Measurements from ENCODE around the gene UFC1.
A peak's percentile ranks its signal among the peaks of the same experiment; 100 is the strongest.

Gene UFC1

GRCh38 chr1:161185732-161186311 lies 32.0 kb downstream of the UFC1 start:
- Histone ChIP-seq H3K27me3 (ENCODE audit: low read depth, low read length) (no peaks in the 10 kb centered on the region), H3K36me3 (ENCODE audit: control insufficient read depth in 1 of 2, insufficient read depth in 2 of 2, low read length in 2 of 2) (peaks cover 0 to 2% of the 10 kb centered on the region in 2 donors), H3K9me3 (ENCODE audit: control insufficient read depth in 1 of 2, low read length in 2 of 2) (no peaks in the 10 kb centered on the region), H3K4me1 (ENCODE audit: control insufficient read depth in 1 of 2, insufficient read depth in 2 of 2, low read length in 2 of 2) (peaks cover 0 to 8% of the 10 kb centered on the region in 2 donors), H3K4me3 (ENCODE audit: low read depth in 1 of 2, low read length in 2 of 2) (no peak overlapping the region), H3K27ac (ENCODE audit: low read length) (peak overlapping the region; percentile 82)

GRCh38 chr1:161187311-161187710 lies 33.5 kb downstream of the UFC1 start:
- H3K4me3 ChIP-seq (ENCODE audit: low read depth in 1 of 2, low read length in 2 of 2), result no peak overlapping the region
- H3K27ac ChIP-seq (ENCODE audit: low read length), result no peak overlapping the region
- H3K9me3 ChIP-seq (ENCODE audit: control insufficient read depth in 1 of 2, low read length in 2 of 2), result no peaks in the 10 kb centered on the region
- peaks cover 0 to 8% of the 10 kb centered on the region in 2 donors for H3K4me1 ChIP-seq (ENCODE audit: control insufficient read depth in 1 of 2, insufficient read depth in 2 of 2, low read length in 2 of 2)
- no peaks in the 10 kb centered on the region for H3K27me3 ChIP-seq (ENCODE audit: low read depth, low read length)
- peaks cover 11% of the 10 kb centered on the region in 2 donors for H3K36me3 ChIP-seq (ENCODE audit: control insufficient read depth in 1 of 2, insufficient read depth in 2 of 2, low read length in 2 of 2)

- H3K9me3 ChIP-seq (ENCODE audit: control insufficient read depth in 1 of 2, low read length in 2 of 2), result no peaks in the 10 kb centered on the region
- no peak overlapping the region for H3K4me3 ChIP-seq (ENCODE audit: low read depth in 1 of 2, low read length in 2 of 2)
- H3K36me3 ChIP-seq (ENCODE audit: control insufficient read depth in 1 of 2, insufficient read depth in 2 of 2, low read length in 2 of 2), result peaks cover 11 to 12% of the 10 kb centered on the region in 2 donors
- no peaks in the 10 kb centered on the region for H3K27me3 ChIP-seq (ENCODE audit: low read depth, low read length)
- no peak overlapping the region for H3K27ac ChIP-seq (ENCODE audit: low read length)
- H3K4me1 ChIP-seq (ENCODE audit: control insufficient read depth in 1 of 2, insufficient read depth in 2 of 2, low read length in 2 of 2), result peaks cover 9 to 16% of the 10 kb centered on the region in 2 donors
Observed at GRCh38 chr1:161188381-161188780, 34.6 kb downstream of the UFC1 start.

- Histone ChIP-seq H3K27ac (ENCODE audit: low read length) (no peak overlapping the region), H3K36me3 (ENCODE audit: control insufficient read depth in 1 of 2, insufficient read depth in 2 of 2, low read length in 2 of 2) (peaks cover 11 to 12% of the 10 kb centered on the region in 2 donors), H3K4me1 (ENCODE audit: control insufficient read depth in 1 of 2, insufficient read depth in 2 of 2, low read length in 2 of 2) (peaks cover 11 to 16% of the 10 kb centered on the region in 2 donors), H3K9me3 (ENCODE audit: control insufficient read depth in 1 of 2, low read length in 2 of 2) (no peaks in the 10 kb centered on the region), H3K27me3 (ENCODE audit: low read depth, low read length) (no peaks in the 10 kb centered on the region), H3K4me3 (ENCODE audit: low read depth in 1 of 2, low read length in 2 of 2) (no peak overlapping the region)
Observed at GRCh38 chr1:161189036-161189435, 35.3 kb downstream of the UFC1 start.

GRCh38 chr1:161190962-161191521 lies 37.3 kb downstream of the UFC1 start:
- H3K9me3 ChIP-seq (ENCODE audit: control insufficient read depth in 1 of 2, low read length in 2 of 2), result no peaks in the 10 kb centered on the region
- H3K4me1 ChIP-seq (ENCODE audit: control insufficient read depth in 1 of 2, insufficient read depth in 2 of 2, low read length in 2 of 2), result peaks cover 11 to 16% of the 10 kb centered on the region in 2 donors
- no peak overlapping the region for H3K4me3 ChIP-seq (ENCODE audit: low read depth in 1 of 2, low read length in 2 of 2)
- no peak overlapping the region for H3K27ac ChIP-seq (ENCODE audit: low read length)
- H3K27me3 ChIP-seq (ENCODE audit: low read depth, low read length), result no peaks in the 10 kb centered on the region
- peaks cover 16 to 17% of the 10 kb centered on the region in 2 donors for H3K36me3 ChIP-seq (ENCODE audit: control insufficient read depth in 1 of 2, insufficient read depth in 2 of 2, low read length in 2 of 2)

GRCh38 chr1:161191971-161192370 lies 38.2 kb downstream of the UFC1 start:
- H3K9me3 ChIP-seq (ENCODE audit: control insufficient read depth in 1 of 2, low read length in 2 of 2), result no peaks in the 10 kb centered on the region
- no peak overlapping the region for H3K4me3 ChIP-seq (ENCODE audit: low read depth in 1 of 2, low read length in 2 of 2)
- H3K27me3 ChIP-seq (ENCODE audit: low read depth, low read length), result no peaks in the 10 kb centered on the region
- H3K27ac ChIP-seq (ENCODE audit: low read length), result no peak overlapping the region
- peaks cover 17 to 18% of the 10 kb centered on the region in 2 donors for H3K36me3 ChIP-seq (ENCODE audit: control insufficient read depth in 1 of 2, insufficient read depth in 2 of 2, low read length in 2 of 2)
- peaks cover 12 to 18% of the 10 kb centered on the region in 2 donors for H3K4me1 ChIP-seq (ENCODE audit: control insufficient read depth in 1 of 2, insufficient read depth in 2 of 2, low read length in 2 of 2)

GRCh38 chr1:161192476-161193465 lies 39.0 kb downstream of the UFC1 start:
- no peak overlapping the region for H3K4me3 ChIP-seq (ENCODE audit: low read depth in 1 of 2, low read length in 2 of 2)
- peaks cover 12 to 25% of the 10 kb centered on the region in 2 donors for H3K4me1 ChIP-seq (ENCODE audit: control insufficient read depth in 1 of 2, insufficient read depth in 2 of 2, low read length in 2 of 2)
- peaks cover 17 to 18% of the 10 kb centered on the region in 2 donors for H3K36me3 ChIP-seq (ENCODE audit: control insufficient read depth in 1 of 2, insufficient read depth in 2 of 2, low read length in 2 of 2)
- H3K27ac ChIP-seq (ENCODE audit: low read length), result peak overlapping the region; percentile 23
- H3K27me3 ChIP-seq (ENCODE audit: low read depth, low read length), result no peaks in the 10 kb centered on the region
- H3K9me3 ChIP-seq (ENCODE audit: control insufficient read depth in 1 of 2, low read length in 2 of 2), result no peaks in the 10 kb centered on the region

- Histone ChIP-seq H3K27ac (ENCODE audit: low read length) (no peak overlapping the region), H3K27me3 (ENCODE audit: low read depth, low read length) (no peaks in the 10 kb centered on the region), H3K4me1 (ENCODE audit: control insufficient read depth in 1 of 2, insufficient read depth in 2 of 2, low read length in 2 of 2) (peaks cover 12 to 33% of the 10 kb centered on the region in 2 donors), H3K4me3 (ENCODE audit: low read depth in 1 of 2, low read length in 2 of 2) (no peak overlapping the region), H3K9me3 (ENCODE audit: control insufficient read depth in 1 of 2, low read length in 2 of 2) (no peaks in the 10 kb centered on the region), H3K36me3 (ENCODE audit: control insufficient read depth in 1 of 2, insufficient read depth in 2 of 2, low read length in 2 of 2) (peaks cover 17 to 18% of the 10 kb centered on the region in 2 donors)
Observed at GRCh38 chr1:161193561-161194235, 39.9 kb downstream of the UFC1 start.

GRCh38 chr1:161195171-161195570 lies 41.4 kb downstream of the UFC1 start:
- H3K27ac ChIP-seq (ENCODE audit: low read length), result no peak overlapping the region
- peaks cover 12 to 38% of the 10 kb centered on the region in 2 donors for H3K4me1 ChIP-seq (ENCODE audit: control insufficient read depth in 1 of 2, insufficient read depth in 2 of 2, low read length in 2 of 2)
- H3K4me3 ChIP-seq (ENCODE audit: low read depth in 1 of 2, low read length in 2 of 2), result peak overlapping the region; percentile 36 to 68
- no peaks in the 10 kb centered on the region for H3K9me3 ChIP-seq (ENCODE audit: control insufficient read depth in 1 of 2, low read length in 2 of 2)
- no peaks in the 10 kb centered on the region for H3K27me3 ChIP-seq (ENCODE audit: low read depth, low read length)
- H3K36me3 ChIP-seq (ENCODE audit: control insufficient read depth in 1 of 2, insufficient read depth in 2 of 2, low read length in 2 of 2), result peaks cover 17 to 18% of the 10 kb centered on the region in 2 donors

- Histone ChIP-seq H3K27ac (ENCODE audit: low read length) (no peak overlapping the region), H3K27me3 (ENCODE audit: low read depth, low read length) (no peaks in the 10 kb centered on the region), H3K9me3 (ENCODE audit: control insufficient read depth in 1 of 2, low read length in 2 of 2) (no peaks in the 10 kb centered on the region), H3K4me1 (ENCODE audit: control insufficient read depth in 1 of 2, insufficient read depth in 2 of 2, low read length in 2 of 2) (peaks cover 20 to 48% of the 10 kb centered on the region in 2 donors), H3K4me3 (ENCODE audit: low read depth in 1 of 2, low read length in 2 of 2) (peak overlapping the region; percentile 60 to 68), H3K36me3 (ENCODE audit: control insufficient read depth in 1 of 2, insufficient read depth in 2 of 2, low read length in 2 of 2) (peaks cover 14 to 17% of the 10 kb centered on the region in 2 donors)
Observed at GRCh38 chr1:161196111-161196510, 42.3 kb downstream of the UFC1 start.

Data from muscle layer of duodenum (tissue), 2 donors.